ENCODE measurements around the gene LRRC49.
"Not testable (repeated sequence)": the region's sequence is repeated elsewhere in the genome, so short reads cannot be mapped to it uniquely, and the experiment has no call there.

LRRC49 gene

GRCh38 chr15:70998319-70998718 is 105.7 kb downstream of the LRRC49 start:
- no peak for DNase-seq

- DNase-seq, result no peak
Observed at GRCh38 chr15:71002316-71002715, 109.7 kb downstream of the LRRC49 start.

GRCh38 chr15:71003319-71003718 is 110.7 kb downstream of the LRRC49 start:
- no peak for DNase-seq

- DNase-seq, result not testable (repeated sequence)
Observed at GRCh38 chr15:71004506-71004905, 111.9 kb downstream of the LRRC49 start.

- DNase-seq, result no peak
Observed at GRCh38 chr15:71005895-71006294, 113.3 kb downstream of the LRRC49 start.

GRCh38 chr15:71008250-71008870 is 115.7 kb downstream of the LRRC49 start:
- no peak for DNase-seq

GRCh38 chr15:71010472-71010871 is 117.8 kb downstream of the LRRC49 start:
- DNase-seq, result no peak

GRCh38 chr15:71010997-71011396 is 118.4 kb downstream of the LRRC49 start:
- DNase-seq, result no peak

GRCh38 chr15:71011503-71012155 is 119.0 kb downstream of the LRRC49 start:
- DNase-seq, result no peak

- no peak for DNase-seq
Observed at GRCh38 chr15:71013446-71013845, 120.8 kb downstream of the LRRC49 start.

- no peak for DNase-seq
Observed at GRCh38 chr15:71015342-71015741, 122.7 kb downstream of the LRRC49 start.

- not testable (repeated sequence) for DNase-seq
Observed at GRCh38 chr15:71031232-71031631, 138.6 kb downstream of the LRRC49 start.

- DNase-seq, result not testable (repeated sequence)
Observed at GRCh38 chr15:71035478-71035877, 142.9 kb downstream of the LRRC49 start.

GRCh38 chr15:71042356-71042922 is 149.8 kb downstream of the LRRC49 start:
- no peak for DNase-seq

GRCh38 chr15:71043373-71043772 is 150.7 kb downstream of the LRRC49 start:
- DNase-seq, result no peak

- DNase-seq, result no peak
Observed at GRCh38 chr15:71044006-71044405, 151.4 kb downstream of the LRRC49 start.

- DNase-seq, result not testable (repeated sequence)
Observed at GRCh38 chr15:71046146-71046545, 153.5 kb downstream of the LRRC49 start.

GRCh38 chr15:71048913-71049675 is 156.5 kb downstream of the LRRC49 start:
- no peak for DNase-seq

GRCh38 chr15:71049706-71050422 is 157.2 kb downstream of the LRRC49 start:
- DNase-seq, result no peak

GRCh38 chr15:71050461-71050860 is 157.8 kb downstream of the LRRC49 start:
- DNase-seq, result no peak

GRCh38 chr15:71051539-71051938 is 158.9 kb downstream of the LRRC49 start:
- DNase-seq, result no peak

GRCh38 chr15:71052356-71052755 is 159.7 kb downstream of the LRRC49 start:
- DNase-seq, result no peak

All from femur (tissue), 1 donor.